Spinal cord (tissue), 10 donors: Measurements from ENCODE around the gene INSYN2A. TPM values are rescaled to one million over a fixed set of nuclear protein-coding genes. Genes with fewer than 3 reads are reported as not detected.

Experiments
- DNase-seq, 6 donors: peaks; one replicate each; pipeline versions ENCODE4 v3.0.0 to v3.0.0-alpha.2; 2013 to 2015; ENCODE audit warnings: low spot score in 6 of 6, low read depth in 4 of 6
- H3K27ac ChIP-seq: one replicate; pipeline ENCODE4 v1.5.1; 2013; ENCODE audit warnings: low read depth, low read length, control low read depth
- H3K27me3 ChIP-seq: one replicate; pipeline ENCODE4 v1.6.1; 2013; ENCODE audit warnings: low read length; ENCODE audit not compliant: control insufficient read depth, insufficient read depth
- H3K36me3 ChIP-seq: one replicate; pipeline ENCODE4 v1.6.1; 2013; ENCODE audit warnings: low read length; ENCODE audit not compliant: control insufficient read depth, insufficient read depth
- H3K4me1 ChIP-seq: one replicate; pipeline ENCODE4 v1.6.1; 2013; ENCODE audit warnings: low read length; ENCODE audit not compliant: control insufficient read depth, insufficient read depth
- H3K4me3 ChIP-seq: one replicate; pipeline ENCODE4 v1.5.1; 2013; ENCODE audit warnings: low read depth, low read length, control low read depth
- H3K9me3 ChIP-seq: one replicate; pipeline ENCODE4 v1.6.1; 2013; ENCODE audit warnings: low read length; ENCODE audit not compliant: control insufficient read depth, insufficient read depth
- WGBS: methylation state at CpG from one replicate; pipeline ENCODE4 v1.1.5; 2013; ENCODE audit warnings: missing lambda C conversion rate; ENCODE audit not compliant: insufficient coverage; 5-methylcytosine and 5-hydroxymethylcytosine counted together
- polyA plus RNA-seq, 2 donors: library from polyadenylated mRNA; unstranded; fragments of 120-200 nt; gene quantifications; one replicate each; pipeline ENCODE4 v1.2.1, GENCODE V29; 2013; ENCODE audit not compliant: insufficient read length in 2 of 2
- total RNA-seq, 2 donors: library from RNA; depleted of rRNA in 1 of 2; stranded (reverse); fragments of 120-200 nt in 1 of 2; fragments of >200 nt in 1 of 2; gene quantifications; one replicate each; pipeline versions ENCODE4 v1.2.3 to v1.2.4, GENCODE V29; 2013 to 2014
- donor health status: healthy.

The INSYN2A gene
- total and polyA plus RNA-seq, 4 donors, result 3.9 to 10.9 (median 9.6) TPM

DNA sequence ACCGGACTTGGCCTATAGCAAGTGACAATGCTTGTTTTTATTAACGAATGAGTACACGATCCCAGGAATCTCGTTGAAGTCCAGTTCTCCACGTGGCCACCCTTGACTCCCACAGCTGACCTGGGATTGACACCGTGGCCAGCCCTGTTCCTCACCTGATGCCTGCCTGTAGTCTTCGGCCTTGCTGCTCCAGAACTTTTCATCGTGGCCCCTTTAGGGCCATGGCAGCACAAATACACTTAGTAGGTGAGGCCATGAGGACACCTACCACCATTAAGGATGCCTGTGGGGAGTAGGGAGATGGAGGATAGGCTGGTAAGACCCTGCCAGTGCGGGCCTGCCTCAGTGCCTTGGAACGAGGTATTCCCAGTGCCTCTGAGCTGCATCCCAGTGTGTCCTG is 30.6 kb upstream of the INSYN2A start:
- H3K36me3 ChIP-seq, result no peaks in the 10 kb centered on the region
- no peaks in the 10 kb centered on the region for H3K9me3 ChIP-seq
- 89% methylated on average over 8 of the region's 10 CpGs for WGBS
- H3K27ac ChIP-seq, result no peak overlapping the region
- DNase-seq, result no peak
- H3K4me3 ChIP-seq, result no peak overlapping the region
- peaks cover 10% of the 10 kb centered on the region for H3K4me1 ChIP-seq
- no peaks in the 10 kb centered on the region for H3K27me3 ChIP-seq

DNA sequence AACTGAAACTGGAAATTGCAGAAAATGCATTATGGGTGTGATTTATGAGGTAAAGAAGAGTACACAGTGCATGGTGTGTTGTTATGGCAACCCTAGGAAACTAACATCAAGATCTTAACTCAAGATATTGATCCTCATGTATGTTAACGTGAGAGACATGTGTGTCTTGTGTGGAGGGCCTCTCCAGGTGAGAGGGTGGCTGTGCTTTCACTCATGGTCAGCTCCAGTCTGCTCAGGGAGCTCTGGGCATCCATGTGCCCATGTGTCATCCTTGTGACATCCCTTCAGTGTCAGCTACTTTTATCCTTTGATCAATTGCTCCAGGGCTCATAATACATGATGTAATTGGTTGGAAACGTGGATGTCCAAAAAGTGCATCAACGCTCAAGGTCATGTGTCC is 24.9 kb upstream of the INSYN2A start:
- Histone ChIP-seq H3K4me1 (no peaks in the 10 kb centered on the region), H3K27me3 (no peaks in the 10 kb centered on the region), H3K36me3 (no peaks in the 10 kb centered on the region), H3K4me3 (no peak overlapping the region), H3K27ac (no peak overlapping the region), H3K9me3 (no peaks in the 10 kb centered on the region)
- WGBS, result 68% methylated on average over 2 of the region's 3 CpGs
- DNase-seq, result peak in 1 of 6 donors; percentile 51

DNA sequence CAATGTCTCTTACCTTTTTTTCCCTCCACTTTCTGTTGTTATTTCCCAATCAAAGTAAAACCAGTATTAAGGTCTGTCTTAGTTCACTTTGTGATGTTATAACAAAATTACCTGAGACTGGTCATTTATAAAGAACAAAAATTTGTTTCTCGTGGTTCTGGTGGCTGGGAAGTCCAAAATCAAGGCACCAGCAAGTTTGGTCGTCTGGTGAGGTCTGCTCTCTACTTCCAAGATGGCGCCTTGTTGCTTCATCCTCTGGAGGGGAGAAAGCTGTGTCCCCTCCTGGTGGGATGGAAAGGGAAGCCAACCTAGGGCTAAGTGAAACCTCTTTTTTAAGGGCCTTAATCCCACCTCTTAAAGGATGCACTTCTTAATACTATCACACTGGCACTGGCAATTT is 22.3 kb upstream of the INSYN2A start:
- Histone ChIP-seq H3K9me3 (no peaks in the 10 kb centered on the region), H3K4me1 (no peaks in the 10 kb centered on the region), H3K27ac (no peak overlapping the region), H3K4me3 (no peak overlapping the region), H3K27me3 (no peaks in the 10 kb centered on the region), H3K36me3 (no peaks in the 10 kb centered on the region)
- WGBS, result 100% methylated on average over 3 of the region's 3 CpGs
- no peak for DNase-seq

DNA sequence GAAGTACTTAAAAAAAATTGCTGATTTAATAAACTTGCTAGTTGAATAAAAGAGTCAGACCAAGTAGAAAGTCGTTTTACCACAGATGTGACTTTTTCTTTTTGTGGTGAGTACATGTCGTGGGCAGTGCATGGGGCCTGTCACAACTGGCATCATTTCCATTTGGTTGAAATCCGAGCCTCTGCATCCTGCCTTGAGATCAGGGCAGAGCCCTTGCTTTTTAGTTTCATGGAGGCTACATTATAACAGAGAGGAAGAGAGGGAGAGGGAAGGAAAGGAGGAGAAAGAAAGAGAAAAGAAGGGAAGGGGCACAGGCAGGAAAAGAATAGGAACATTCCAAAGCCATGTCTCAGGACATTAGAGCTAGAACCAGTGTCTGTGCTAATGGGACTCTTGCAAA is 20.4 kb upstream of the INSYN2A start:
- 80% methylated on average over 3 of the region's 3 CpGs for WGBS
- DNase-seq, result no peak
- no peaks in the 10 kb centered on the region for H3K27me3 ChIP-seq
- no peak overlapping the region for H3K27ac ChIP-seq
- H3K4me1 ChIP-seq, result no peaks in the 10 kb centered on the region
- no peaks in the 10 kb centered on the region for H3K36me3 ChIP-seq
- H3K9me3 ChIP-seq, result no peaks in the 10 kb centered on the region
- no peak overlapping the region for H3K4me3 ChIP-seq

DNA sequence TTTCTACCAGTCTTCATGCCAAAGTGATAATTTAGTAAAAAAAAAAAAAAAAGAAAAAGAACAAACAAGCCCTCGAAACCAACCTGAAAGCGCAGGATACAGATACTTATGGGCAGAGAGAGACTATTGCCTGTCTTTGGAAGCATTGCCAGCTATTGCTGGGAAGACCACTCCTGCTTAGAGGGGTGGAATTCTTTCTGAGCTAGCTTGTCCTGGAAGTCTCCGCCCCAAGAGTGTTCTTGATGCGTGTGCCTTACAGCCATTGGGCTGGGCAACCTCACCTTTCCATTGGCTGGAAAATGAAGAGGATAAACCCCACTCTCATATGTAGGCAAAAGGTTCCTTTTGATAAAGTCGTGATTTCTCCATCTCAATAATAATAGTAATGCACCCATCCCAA is 19.9 kb upstream of the INSYN2A start:
- 100% methylated on average over 1 of the region's 5 CpGs for WGBS
- Histone ChIP-seq H3K27ac (no peak overlapping the region), H3K9me3 (no peaks in the 10 kb centered on the region), H3K36me3 (no peaks in the 10 kb centered on the region), H3K4me1 (no peaks in the 10 kb centered on the region), H3K4me3 (no peak overlapping the region), H3K27me3 (no peaks in the 10 kb centered on the region)
- DNase-seq, result no peak

DNA sequence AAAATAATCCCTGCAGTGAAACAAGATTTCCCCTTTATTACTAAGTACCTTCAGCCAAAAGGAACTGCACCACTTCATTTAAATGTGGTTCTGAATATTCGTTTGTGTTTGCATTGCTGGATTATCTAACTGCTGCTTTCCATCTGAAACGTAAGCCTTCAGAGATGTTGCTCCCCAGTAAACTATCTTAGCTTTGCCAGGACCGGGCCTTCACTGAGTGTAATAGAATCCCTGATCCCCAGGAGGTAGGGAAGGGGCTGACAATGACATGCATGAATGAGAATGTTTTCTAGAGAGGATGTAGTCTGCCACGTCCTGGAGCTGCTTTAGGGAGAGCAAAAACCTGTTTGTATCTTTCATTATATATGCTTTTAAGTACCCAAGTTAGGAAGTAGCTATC is 19.5 kb upstream of the INSYN2A start:
- DNase-seq, result no peak
- no peaks in the 10 kb centered on the region for H3K36me3 ChIP-seq
- no peaks in the 10 kb centered on the region for H3K4me1 ChIP-seq
- no peak overlapping the region for H3K4me3 ChIP-seq
- no peaks in the 10 kb centered on the region for H3K27me3 ChIP-seq
- no peak overlapping the region for H3K27ac ChIP-seq
- WGBS, result 40% methylated on average over 1 of the region's 4 CpGs
- no peaks in the 10 kb centered on the region for H3K9me3 ChIP-seq

DNA sequence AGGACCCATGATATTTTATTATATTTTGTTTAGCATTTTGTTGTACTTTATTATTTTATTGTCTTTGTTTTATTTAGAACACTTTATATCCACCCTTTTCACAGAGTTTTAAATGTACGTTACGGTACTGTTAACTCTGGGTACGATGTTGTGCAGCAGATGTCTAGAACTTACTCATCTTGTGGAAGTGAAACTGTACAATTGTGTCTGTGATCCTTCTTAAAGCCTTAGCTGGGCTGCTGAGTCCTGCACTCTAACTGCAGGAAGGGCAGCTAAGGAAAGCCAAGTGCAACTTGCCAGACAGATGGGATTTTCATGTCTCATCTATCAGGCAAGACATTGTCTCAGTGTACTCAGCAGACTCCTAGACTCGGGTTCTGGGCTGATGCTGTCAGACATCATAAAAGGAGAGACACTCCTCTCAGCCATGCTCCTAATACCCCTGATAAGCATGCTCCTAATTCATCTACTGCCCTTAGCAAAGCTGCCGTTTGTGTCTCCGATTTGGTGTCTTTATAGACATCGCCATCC is 14.6 kb upstream of the INSYN2A start:
- H3K27me3 ChIP-seq, result no peaks in the 10 kb centered on the region
- DNase-seq, result no peak
- no peak overlapping the region for H3K27ac ChIP-seq
- no peaks in the 10 kb centered on the region for H3K9me3 ChIP-seq
- H3K36me3 ChIP-seq, result no peaks in the 10 kb centered on the region
- H3K4me3 ChIP-seq, result no peak overlapping the region
- H3K4me1 ChIP-seq, result peaks cover 6% of the 10 kb centered on the region
- 71% methylated on average over 4 of the region's 7 CpGs for WGBS

DNA sequence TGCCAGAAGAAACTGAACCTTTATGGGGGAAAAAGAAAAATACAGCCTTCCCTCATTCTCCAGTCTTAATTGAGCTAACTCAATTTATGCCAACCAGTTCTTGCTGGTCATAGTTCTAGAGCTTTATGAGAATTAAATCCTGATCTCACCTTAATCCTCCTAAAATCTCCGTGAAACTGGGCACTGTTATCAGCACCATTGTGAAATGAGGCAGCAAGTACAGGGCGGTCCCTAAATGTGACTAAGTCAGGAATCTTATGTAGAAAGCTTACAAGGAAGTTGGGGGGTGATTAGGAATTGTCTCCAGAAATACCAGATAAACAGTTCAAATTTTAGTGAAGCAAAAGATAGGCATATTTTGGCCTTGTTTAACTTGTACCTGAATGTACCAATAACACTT is 10.7 kb upstream of the INSYN2A start:
- H3K9me3 ChIP-seq, result no peaks in the 10 kb centered on the region
- H3K4me1 ChIP-seq, result peaks cover 6% of the 10 kb centered on the region
- WGBS, result 83% methylated on average over 1 of the region's 2 CpGs
- H3K27me3 ChIP-seq, result no peaks in the 10 kb centered on the region
- no peaks in the 10 kb centered on the region for H3K36me3 ChIP-seq
- H3K27ac ChIP-seq, result no peak overlapping the region
- no peak for DNase-seq
- no peak overlapping the region for H3K4me3 ChIP-seq

DNA sequence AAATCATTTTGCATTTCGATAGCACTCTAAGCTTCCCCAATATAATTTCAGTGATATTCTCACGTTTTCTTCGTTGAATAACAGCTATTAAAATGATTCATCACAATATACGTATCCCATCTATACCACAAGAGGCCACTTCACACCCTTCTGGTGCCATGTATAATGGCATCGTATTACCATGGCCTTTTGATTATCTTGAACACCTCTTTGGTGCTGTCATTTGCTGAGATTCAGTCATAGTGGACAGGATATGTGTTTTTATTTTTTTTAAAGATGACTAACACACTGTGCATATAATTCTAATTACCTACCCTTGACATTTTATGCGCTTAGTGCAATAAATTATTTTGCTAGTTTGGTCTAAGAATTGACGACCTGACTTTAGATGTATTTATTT is 6.7 kb upstream of the INSYN2A start:
- Histone ChIP-seq H3K27me3 (no peaks in the 10 kb centered on the region), H3K36me3 (no peaks in the 10 kb centered on the region), H3K4me1 (no peaks in the 10 kb centered on the region), H3K9me3 (no peaks in the 10 kb centered on the region), H3K4me3 (no peak overlapping the region), H3K27ac (no peak overlapping the region)
- no peak for DNase-seq
- 74% methylated on average over 4 of the region's 7 CpGs for WGBS

DNA sequence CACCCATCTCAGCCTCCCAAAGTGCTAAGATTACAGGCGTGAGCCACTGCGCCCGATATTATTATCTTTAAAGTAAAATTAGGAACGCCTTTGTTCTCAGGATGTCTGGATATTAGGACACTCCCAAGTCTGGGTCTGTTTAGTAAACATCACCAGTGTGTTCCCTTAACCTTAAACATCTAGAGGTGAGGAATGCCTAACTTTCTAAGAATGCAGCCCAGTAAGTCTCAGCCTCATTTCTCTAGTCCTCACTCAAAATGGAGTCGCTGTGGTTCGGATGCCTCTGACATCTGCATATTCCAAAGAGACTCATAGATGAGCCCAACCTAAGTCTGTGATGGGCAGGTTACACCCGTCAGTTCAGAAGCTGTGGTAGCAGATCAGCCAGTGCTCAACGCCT is 4.3 kb upstream of the INSYN2A start:
- no peaks in the 10 kb centered on the region for H3K9me3 ChIP-seq
- no peak overlapping the region for H3K4me3 ChIP-seq
- H3K27ac ChIP-seq, result no peak overlapping the region
- WGBS, result 98% methylated on average over 4 of the region's 8 CpGs
- no peaks in the 10 kb centered on the region for H3K27me3 ChIP-seq
- no peaks in the 10 kb centered on the region for H3K36me3 ChIP-seq
- peaks cover 9% of the 10 kb centered on the region for H3K4me1 ChIP-seq
- DNase-seq, result no peak
